Gastrocnemius medialis (tissue), 4 donors: ENCODE data around the gene WIPF3. TPM values are rescaled to one million over a fixed set of nuclear protein-coding genes. Genes with fewer than 3 reads are reported as not detected.

ENCODE experiments used
- ATAC-seq, 2 donors: fragments of 150-250 bp; one replicate each; pipeline ENCODE4 v1.9.1; 2016
- DNase-seq, 2 donors: peaks; one replicate each; pipeline ENCODE4 v3.0.0-alpha.2; 2019
- H3K27ac ChIP-seq, 4 donors: fragments of 200-600 bp; sonication (generic); 1 replicate in 1 of 4; 2 replicates in 3 of 4; pipeline ENCODE4 v1.5.1; 2016 to 2018; ENCODE audit warnings: mild to moderate bottlenecking in 2 of 4, moderate library complexity in 1 of 4
- H3K27me3 ChIP-seq, 3 donors: fragments of 200-600 bp; sonication (generic) in 2 of 3; 1 replicate in 1 of 3; 2 replicates in 2 of 3; pipeline versions ENCODE4 v1.5.1 to v1.6.0; 2016 to 2019; ENCODE audit warnings: mild to moderate bottlenecking in 1 of 3, moderate library complexity in 1 of 3
- H3K36me3 ChIP-seq, 2 donors: fragments of 200-600 bp; sonication (generic) in 1 of 2; one replicate each; pipeline ENCODE4 v1.5.1; 2017 to 2018
- H3K4me1 ChIP-seq, 2 donors: fragments of 200-600 bp; sonication (generic) in 1 of 2; one replicate each; pipeline ENCODE4 v1.5.1; 2016 to 2017; ENCODE audit warnings: mild to moderate bottlenecking in 2 of 2
- H3K4me3 ChIP-seq, 4 donors: fragments of 200-600 bp; sonication (generic) in 3 of 4; 1 replicate in 1 of 4; 2 replicates in 3 of 4; pipeline ENCODE4 v1.5.1; 2016 to 2019; ENCODE audit warnings: mild to moderate bottlenecking in 2 of 4
- H3K9me3 ChIP-seq, 3 donors: fragments of 200-600 bp; sonication (generic) in 2 of 3; 1 replicate in 1 of 3; 2 replicates in 2 of 3; pipeline ENCODE4 v1.5.1; 2016 to 2019
- POLR2A ChIP-seq, 2 donors: fragments of 450-650 bp; IDR thresholded peaks; one replicate each; pipeline ENCODE4 v1.6.1; 2017; ENCODE audit warnings: antibody characterized with exemption in 2 of 2, mild to moderate bottlenecking in 2 of 2, moderate library complexity in 2 of 2
- in situ Hi-C, 4 donors: fragments of 200-750 bp; cut with MboI; loops; one replicate each; pipeline versions ENCODE4 v1.15.0 to v1.8.0; 2017; ENCODE audit warnings: low sequenced_read_pairs in 4 of 4
- intact Hi-C: fragments of 100-400 bp; cut with DNase I; formaldehyde crosslinking; loops from one replicate; pipeline ENCODE4 v1.15.1; 2023; ENCODE audit warnings: low total_unique reads
- total RNA-seq, 4 donors: library from RNA; depleted of rRNA; stranded (reverse); fragments of >200 nt; gene quantifications; one replicate each; pipeline versions ENCODE4 v1.1.0 to v1.2.3, GENCODE V29; 2016
- TF ChIP-seq, protein P1 (sequence below), 5 experiments: fragments of 450-650 bp in 3 of 5; fragments of 200-600 bp in 2 of 5; sonication (generic) in 2 of 5; IDR thresholded peaks in 4 of 5; conservative IDR thresholded peaks in 1 of 5; 1 replicate in 4 of 5; 2 replicates in 1 of 5; pipeline ENCODE4 v1.5.1; 2016 to 2019; ENCODE audit warnings: antibody characterized with exemption in 5 of 5, mild to moderate bottlenecking in 3 of 5, moderate library complexity in 3 of 5

WIPF3 gene
- total RNA-seq, 4 donors from 2014 or later = 4.2 to 9.9 (median 8.3) TPM

GRCh38 chr7:29839921-29840320, 33.6 kb downstream of the WIPF3 start:
- ATAC-seq (no peak), DNase-seq (no peak)
- in situ Hi-C loops (no loop called here), intact Hi-C loops (no loop called here)
- Histone ChIP-seq H3K27ac (peak overlapping the region; percentile 56 to 67 (median 65)), H3K36me3 (no peaks in the 10 kb centered on the region), H3K4me3 (no peak overlapping the region), H3K27me3 (no peaks in the 10 kb centered on the region), H3K4me1 (peaks cover 47 to 55% of the 10 kb centered on the region in 2 donors), H3K9me3 (no peaks in the 10 kb centered on the region)
- TF ChIP-seq, protein P1, sequence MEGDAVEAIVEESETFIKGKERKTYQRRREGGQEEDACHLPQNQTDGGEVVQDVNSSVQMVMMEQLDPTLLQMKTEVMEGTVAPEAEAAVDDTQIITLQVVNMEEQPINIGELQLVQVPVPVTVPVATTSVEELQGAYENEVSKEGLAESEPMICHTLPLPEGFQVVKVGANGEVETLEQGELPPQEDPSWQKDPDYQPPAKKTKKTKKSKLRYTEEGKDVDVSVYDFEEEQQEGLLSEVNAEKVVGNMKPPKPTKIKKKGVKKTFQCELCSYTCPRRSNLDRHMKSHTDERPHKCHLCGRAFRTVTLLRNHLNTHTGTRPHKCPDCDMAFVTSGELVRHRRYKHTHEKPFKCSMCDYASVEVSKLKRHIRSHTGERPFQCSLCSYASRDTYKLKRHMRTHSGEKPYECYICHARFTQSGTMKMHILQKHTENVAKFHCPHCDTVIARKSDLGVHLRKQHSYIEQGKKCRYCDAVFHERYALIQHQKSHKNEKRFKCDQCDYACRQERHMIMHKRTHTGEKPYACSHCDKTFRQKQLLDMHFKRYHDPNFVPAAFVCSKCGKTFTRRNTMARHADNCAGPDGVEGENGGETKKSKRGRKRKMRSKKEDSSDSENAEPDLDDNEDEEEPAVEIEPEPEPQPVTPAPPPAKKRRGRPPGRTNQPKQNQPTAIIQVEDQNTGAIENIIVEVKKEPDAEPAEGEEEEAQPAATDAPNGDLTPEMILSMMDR (IDR thresholded peaks at IDR 0.05 in 4 of 5, conservative IDR thresholded peaks at IDR 0.05 in 1 of 5) = no peak
- TF ChIP-seq POLR2A (IDR thresholded peaks at IDR 0.05) = no peak

- Histone ChIP-seq H3K27me3 (no peaks in the 10 kb centered on the region), H3K27ac (peak overlapping the region in 3 of 4 donors; percentile 56 to 67 (median 64)), H3K4me1 (peaks cover 54 to 57% of the 10 kb centered on the region in 2 donors), H3K9me3 (no peaks in the 10 kb centered on the region), H3K4me3 (no peak overlapping the region), H3K36me3 (no peaks in the 10 kb centered on the region)
- ATAC-seq (no peak), DNase-seq (no peak)
- in situ Hi-C loops (no loop called here), intact Hi-C loops (no loop called here)
- no peak for TF ChIP-seq POLR2A (IDR thresholded peaks at IDR 0.05)
- TF ChIP-seq, protein P1 (IDR thresholded peaks at IDR 0.05 in 4 of 5, conservative IDR thresholded peaks at IDR 0.05 in 1 of 5) = no peak
These were observed 34.4 kb downstream of the WIPF3 start for GRCh38 chr7:29840701-29841100.

DNA sequence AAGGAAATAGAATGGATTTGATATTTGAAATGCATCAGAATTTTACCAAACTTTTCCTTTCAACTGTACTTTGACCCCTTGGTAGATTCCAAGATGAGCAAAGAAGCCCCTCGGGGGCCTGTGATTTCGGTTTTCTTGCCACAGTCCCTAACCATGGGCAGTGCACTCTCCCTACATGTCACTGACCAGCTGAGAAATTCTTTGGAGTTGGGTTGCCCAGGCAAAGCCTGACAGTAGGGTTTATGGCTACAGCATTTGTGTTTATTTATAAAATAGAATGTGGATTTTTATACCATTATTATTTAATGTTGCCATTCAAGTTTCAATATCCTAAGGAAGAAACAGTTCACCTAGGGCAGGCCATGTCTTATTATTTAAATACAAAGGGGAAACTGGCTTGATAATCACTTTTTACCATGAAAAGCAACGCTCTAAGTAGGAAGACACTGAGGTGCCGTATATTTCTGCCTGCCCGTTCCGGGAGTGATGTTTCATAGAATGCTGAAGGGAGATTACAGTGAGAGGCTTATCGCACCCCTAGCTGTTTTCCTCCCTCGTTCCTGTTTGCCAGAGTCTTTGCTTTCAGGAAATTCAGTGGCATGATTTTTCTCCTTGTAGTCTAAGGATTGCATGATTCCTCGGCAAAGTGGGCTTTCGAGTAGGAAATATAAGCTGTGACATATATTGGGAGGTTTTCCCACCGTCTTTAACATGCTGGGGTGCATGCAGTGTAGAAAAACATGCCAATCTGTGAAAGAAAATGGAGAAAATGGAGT, 35.8 kb downstream of the WIPF3 start:
- in situ Hi-C loops (no loop called here), intact Hi-C loops (no loop called here)
- Histone ChIP-seq H3K27ac (peak overlapping the region in 3 of 4 donors; percentile 47 to 68 (median 63)), H3K27me3 (no peaks in the 10 kb centered on the region), H3K9me3 (no peaks in the 10 kb centered on the region), H3K36me3 (no peaks in the 10 kb centered on the region), H3K4me3 (no peak overlapping the region), H3K4me1 (peaks cover 52 to 58% of the 10 kb centered on the region in 2 donors)
- DNase-seq = no peak
- ATAC-seq = no peak
- TF ChIP-seq POLR2A (IDR thresholded peaks at IDR 0.05) = no peak
- TF ChIP-seq, protein P1 (IDR thresholded peaks at IDR 0.05 in 4 of 5, conservative IDR thresholded peaks at IDR 0.05 in 1 of 5) = no peak

DNA sequence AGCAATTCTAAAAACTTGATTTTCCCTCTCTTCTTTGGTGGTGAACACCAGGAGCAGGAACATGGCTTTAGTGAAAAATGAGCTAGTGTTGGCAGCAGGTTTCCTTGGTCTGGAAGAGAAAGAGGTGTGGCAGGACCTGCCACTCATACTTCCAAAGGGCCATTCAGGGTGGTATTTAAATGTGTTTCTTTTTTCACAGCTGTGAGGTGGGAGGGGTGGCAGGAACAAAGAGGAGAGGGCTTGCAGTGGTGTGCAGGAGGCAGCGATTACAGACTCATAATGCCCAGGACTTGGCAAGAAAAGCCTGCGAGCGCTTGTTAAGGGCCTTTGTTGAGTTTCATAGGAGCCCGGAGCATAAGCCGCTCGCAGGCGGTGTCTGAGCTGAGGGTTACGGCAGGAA, 36.8 kb downstream of the WIPF3 start:
- intact Hi-C loops (no loop called here), in situ Hi-C loops (no loop called here)
- no peaks in the 10 kb centered on the region for H3K36me3 ChIP-seq
- no peak overlapping the region for H3K4me3 ChIP-seq
- peaks cover 52 to 59% of the 10 kb centered on the region in 2 donors for H3K4me1 ChIP-seq
- TF ChIP-seq, protein P1 (IDR thresholded peaks at IDR 0.05 in 4 of 5, conservative IDR thresholded peaks at IDR 0.05 in 1 of 5) = no peak
- TF ChIP-seq POLR2A (IDR thresholded peaks at IDR 0.05) = no peak
- no peaks in the 10 kb centered on the region for H3K27me3 ChIP-seq
- H3K27ac ChIP-seq = peak overlapping the region; percentile 46 to 68 (median 58)
- ATAC-seq (no peak), DNase-seq (no peak)
- no peaks in the 10 kb centered on the region for H3K9me3 ChIP-seq
